BLaER1 (cell line): ENCODE data around the gene SOBP.

Source experiments
- H3K27ac ChIP-seq: shearing (Covaris generic); formaldehyde crosslinking; 2 replicates; pipeline ENCODE4 v1.8.1; 2022
- H3K27me3 ChIP-seq: shearing (Covaris generic); formaldehyde crosslinking; 2 replicates; pipeline ENCODE4 v1.8.1; 2022
- H3K36me3 ChIP-seq: shearing (Covaris generic); formaldehyde crosslinking; 2 replicates; pipeline ENCODE4 v1.8.1; 2022
- H3K4me1 ChIP-seq: shearing (Covaris generic); formaldehyde crosslinking; 2 replicates; pipeline ENCODE4 v1.8.1; 2022
- H3K4me2 ChIP-seq: shearing (Covaris generic); formaldehyde crosslinking; 2 replicates; pipeline ENCODE4 v1.8.1; 2022
- H3K4me3 ChIP-seq: shearing (Covaris generic); formaldehyde crosslinking; 2 replicates; pipeline ENCODE4 v1.8.1; 2022
- H3K9ac ChIP-seq: shearing (Covaris generic); formaldehyde crosslinking; 2 replicates; pipeline ENCODE4 v1.8.1; 2022
- H3K9me3 ChIP-seq: shearing (Covaris generic); formaldehyde crosslinking; 2 replicates; pipeline ENCODE4 v1.8.1; 2022
- H4K20me1 ChIP-seq: shearing (Covaris generic); formaldehyde crosslinking; 2 replicates; pipeline ENCODE4 v1.8.1; 2022
- Cebpa-rat ChIP-seq: shearing (Covaris generic); IDR thresholded peaks from 2 replicates; pipeline ENCODE4 v1.8.1; 2022

The SOBP gene

DNA sequence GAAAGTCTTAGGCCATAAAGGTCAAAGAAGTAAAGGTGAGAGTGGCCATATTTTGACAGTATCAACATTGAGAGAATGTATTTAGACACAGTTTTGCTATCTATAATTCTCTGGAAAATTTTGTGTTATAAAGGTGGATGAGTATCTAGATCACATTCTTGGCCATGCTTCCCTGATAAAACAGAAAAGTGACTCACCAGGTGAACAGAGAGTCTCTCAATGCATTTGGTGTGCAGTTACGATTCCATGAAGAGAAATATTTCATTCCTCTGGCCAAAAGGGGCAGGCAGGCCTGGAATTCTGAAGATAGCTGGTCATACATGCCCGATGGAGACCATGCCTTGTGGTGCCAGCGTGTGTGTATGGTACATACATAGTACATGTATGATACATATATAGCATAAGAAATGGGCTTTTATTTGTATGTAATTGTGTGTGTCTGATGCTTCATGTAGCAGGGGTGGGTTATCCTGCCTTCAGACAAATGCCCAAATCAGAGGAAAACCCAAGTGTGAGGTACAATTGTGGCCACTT is 164.0 kb downstream of the SOBP start:
- Histone ChIP-seq H4K20me1 (no peaks in the 10 kb centered on the region), H3K4me3 (no peak overlapping the region), H3K27me3 (no peaks in the 10 kb centered on the region), H3K27ac (no peak overlapping the region), H3K9me3 (peaks cover 15% of the 10 kb centered on the region), H3K9ac (no peak overlapping the region), H3K4me2 (no peak overlapping the region), H3K36me3 (no peaks in the 10 kb centered on the region), H3K4me1 (peaks cover 27% of the 10 kb centered on the region)
- no peak for TF ChIP-seq Cebpa-rat

DNA sequence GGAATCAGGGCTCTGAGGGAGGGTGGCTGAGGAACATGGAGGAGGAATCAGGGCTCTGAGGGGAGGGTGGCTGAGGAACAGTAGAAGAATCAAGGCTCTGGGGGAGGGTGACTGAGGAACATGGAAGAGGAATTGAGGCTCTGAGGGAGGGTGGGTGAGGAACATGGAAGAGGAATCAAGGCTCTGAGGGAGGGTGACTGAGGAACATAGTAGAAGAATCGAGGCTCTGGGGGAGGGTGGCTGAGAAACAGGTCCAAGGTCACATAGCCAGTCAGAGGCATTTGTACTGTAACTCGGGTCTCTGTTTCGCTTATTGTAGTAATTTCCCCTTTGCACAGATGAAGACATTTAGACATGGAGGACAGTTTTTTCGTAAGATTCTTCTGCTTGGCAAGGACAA is 164.8 kb downstream of the SOBP start:
- Histone ChIP-seq H3K4me2 (no peak overlapping the region), H3K9me3 (peaks cover 15% of the 10 kb centered on the region), H3K27me3 (no peaks in the 10 kb centered on the region), H3K27ac (no peak overlapping the region), H3K4me3 (no peak overlapping the region), H4K20me1 (no peaks in the 10 kb centered on the region), H3K4me1 (peaks cover 28% of the 10 kb centered on the region), H3K36me3 (no peaks in the 10 kb centered on the region), H3K9ac (no peak overlapping the region)
- no peak for TF ChIP-seq Cebpa-rat

- Histone ChIP-seq H3K36me3 (no peaks in the 10 kb centered on the region), H3K27ac (no peak overlapping the region), H4K20me1 (no peaks in the 10 kb centered on the region), H3K9ac (no peak overlapping the region), H3K4me2 (no peak overlapping the region), H3K9me3 (peaks cover 15% of the 10 kb centered on the region), H3K4me3 (no peak overlapping the region), H3K27me3 (no peaks in the 10 kb centered on the region), H3K4me1 (peaks cover 28% of the 10 kb centered on the region)
- TF ChIP-seq Cebpa-rat = no peak
Observed at GRCh38 chr6:107655245-107655644, 165.3 kb downstream of the SOBP start.

DNA sequence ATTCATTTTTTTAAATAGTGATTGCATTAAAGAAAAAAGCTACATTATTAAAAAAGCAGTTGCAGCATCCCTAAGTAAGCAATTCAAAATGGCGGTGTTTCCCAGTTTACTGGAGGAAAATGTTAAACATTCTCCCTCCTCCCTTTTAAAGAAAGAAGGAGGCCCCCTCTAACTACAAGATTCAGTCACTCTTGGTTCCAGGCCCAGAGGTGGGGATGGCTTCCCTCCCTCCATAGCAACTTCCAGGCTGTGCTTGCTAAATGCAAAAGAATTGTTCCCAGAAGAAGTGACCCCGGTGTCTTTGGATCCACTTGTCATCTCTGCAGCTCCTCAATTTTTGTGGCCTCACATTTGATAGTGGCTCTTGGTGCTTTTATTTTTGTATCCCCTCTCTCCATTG is 165.9 kb downstream of the SOBP start:
- Histone ChIP-seq H3K4me3 (no peak overlapping the region), H3K4me2 (no peak overlapping the region), H3K4me1 (peaks cover 28% of the 10 kb centered on the region), H3K9me3 (peaks cover 14% of the 10 kb centered on the region), H4K20me1 (no peaks in the 10 kb centered on the region), H3K9ac (no peak overlapping the region), H3K36me3 (no peaks in the 10 kb centered on the region), H3K27ac (no peak overlapping the region), H3K27me3 (no peaks in the 10 kb centered on the region)
- TF ChIP-seq Cebpa-rat = no peak

DNA sequence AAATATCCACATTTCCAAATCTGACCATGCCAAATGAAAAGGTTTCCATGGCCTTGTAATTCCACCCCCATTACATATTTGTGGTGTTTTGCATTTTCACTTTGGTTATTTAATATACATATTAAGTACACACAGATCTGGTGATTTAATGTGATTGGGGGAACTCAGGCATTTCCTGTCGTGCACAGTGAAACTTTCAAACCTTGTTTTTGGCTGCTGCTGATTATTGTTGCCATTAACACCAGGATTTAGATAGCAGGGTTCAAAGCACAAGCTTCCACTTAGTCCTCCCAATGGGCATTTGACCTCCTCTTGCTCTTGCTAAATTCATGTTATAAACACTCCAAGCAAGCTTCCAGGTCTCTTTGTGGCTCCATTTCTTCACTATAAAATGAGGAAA is 166.5 kb downstream of the SOBP start:
- TF ChIP-seq Cebpa-rat = no peak
- H4K20me1 ChIP-seq = no peaks in the 10 kb centered on the region
- H3K4me3 ChIP-seq = no peak overlapping the region
- peaks cover 9% of the 10 kb centered on the region for H3K9me3 ChIP-seq
- peaks cover 28% of the 10 kb centered on the region for H3K4me1 ChIP-seq
- H3K9ac ChIP-seq = no peak overlapping the region
- no peak overlapping the region for H3K27ac ChIP-seq
- no peaks in the 10 kb centered on the region for H3K27me3 ChIP-seq
- H3K36me3 ChIP-seq = no peaks in the 10 kb centered on the region
- no peak overlapping the region for H3K4me2 ChIP-seq

GRCh38 chr6:107656883-107657282 is 167.0 kb downstream of the SOBP start:
- H3K4me2 ChIP-seq = peak overlapping the region; percentile 83
- H3K9ac ChIP-seq = no peak overlapping the region
- peaks cover 4% of the 10 kb centered on the region for H3K9me3 ChIP-seq
- H4K20me1 ChIP-seq = no peaks in the 10 kb centered on the region
- TF ChIP-seq Cebpa-rat = no peak
- H3K36me3 ChIP-seq = no peaks in the 10 kb centered on the region
- H3K27me3 ChIP-seq = no peaks in the 10 kb centered on the region
- H3K4me3 ChIP-seq = no peak overlapping the region
- H3K27ac ChIP-seq = no peak overlapping the region
- peaks cover 28% of the 10 kb centered on the region for H3K4me1 ChIP-seq

DNA sequence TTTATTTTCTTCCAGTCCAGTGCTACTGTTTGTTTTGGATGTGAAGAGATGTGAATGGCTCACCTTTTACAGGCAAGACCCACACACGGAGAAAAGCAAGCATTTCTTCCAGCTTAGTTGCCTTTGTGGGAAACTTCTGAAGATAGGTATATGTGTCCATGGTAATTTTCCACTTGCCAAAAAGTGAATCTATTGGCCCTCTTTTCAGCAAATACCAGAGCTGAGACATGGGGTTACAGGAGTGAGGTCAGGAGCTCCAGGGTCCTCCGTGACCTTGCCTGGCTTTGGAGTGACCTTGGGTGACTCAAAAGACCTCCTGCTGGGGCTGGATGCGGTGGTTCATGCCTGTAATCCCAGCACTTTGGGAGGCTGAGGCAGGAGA is 167.4 kb downstream of the SOBP start:
- H3K9me3 ChIP-seq = no peaks in the 10 kb centered on the region
- H3K36me3 ChIP-seq = no peaks in the 10 kb centered on the region
- H3K4me1 ChIP-seq = peaks cover 28% of the 10 kb centered on the region
- no peaks in the 10 kb centered on the region for H3K27me3 ChIP-seq
- H3K9ac ChIP-seq = no peak overlapping the region
- no peaks in the 10 kb centered on the region for H4K20me1 ChIP-seq
- H3K4me3 ChIP-seq = 0 out of 2 replicates have a peak overlapping the region, but pooled peaks have one; percentile 16
- no peak for TF ChIP-seq Cebpa-rat
- peak overlapping the region; percentile 83 for H3K4me2 ChIP-seq
- no peak overlapping the region for H3K27ac ChIP-seq

DNA sequence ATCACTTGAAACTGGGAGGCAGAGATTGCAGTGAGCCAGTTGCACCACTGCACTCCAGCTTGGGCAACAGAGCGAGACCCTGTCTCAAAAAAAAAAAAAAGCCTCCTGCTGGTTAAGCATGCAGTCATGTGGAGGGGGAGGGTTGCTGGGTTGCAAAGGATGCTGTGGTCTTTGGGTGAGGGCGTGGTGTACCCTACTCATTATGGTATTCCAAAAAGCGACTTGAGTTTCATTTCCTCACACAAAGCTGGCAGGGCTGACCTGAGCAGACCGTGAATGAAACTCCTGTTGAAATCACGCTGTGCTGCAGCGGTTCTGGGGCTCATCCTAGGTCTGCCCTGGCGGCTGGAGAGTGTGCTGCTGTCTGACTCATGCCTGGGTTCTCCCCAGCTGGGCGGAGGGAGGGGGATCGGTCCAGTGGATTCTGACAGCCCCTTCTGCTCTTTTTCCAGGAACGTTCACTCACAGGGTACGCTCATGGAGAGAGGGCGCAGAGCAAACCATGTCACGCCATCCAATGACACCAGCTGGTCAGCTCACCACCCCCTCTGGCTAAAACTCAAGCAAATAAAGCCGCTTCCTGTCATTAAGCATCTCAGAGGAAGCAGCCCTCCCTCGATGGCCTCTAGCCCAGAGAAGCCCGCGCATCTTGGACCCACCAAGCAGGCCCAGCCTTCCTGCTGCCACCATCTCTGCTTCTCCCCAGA is 168.0 kb downstream of the SOBP start:
- H3K4me1 ChIP-seq = peaks cover 28% of the 10 kb centered on the region
- H3K4me2 ChIP-seq = peak overlapping the region; percentile 83
- 0 out of 2 replicates have a peak overlapping the region, but pooled peaks have one; percentile 16 for H3K4me3 ChIP-seq
- no peaks in the 10 kb centered on the region for H4K20me1 ChIP-seq
- H3K9me3 ChIP-seq = no peaks in the 10 kb centered on the region
- H3K9ac ChIP-seq = peak overlapping the region; percentile 36; the same call in 1 of the 2 replicates
- H3K27me3 ChIP-seq = no peaks in the 10 kb centered on the region
- TF ChIP-seq Cebpa-rat = no peak
- H3K27ac ChIP-seq = no peak overlapping the region
- no peaks in the 10 kb centered on the region for H3K36me3 ChIP-seq

GRCh38 chr6:107658920-107659865 is 169.3 kb downstream of the SOBP start:
- TF ChIP-seq Cebpa-rat = no peak
- Histone ChIP-seq H3K36me3 (no peaks in the 10 kb centered on the region), H3K27me3 (no peaks in the 10 kb centered on the region), H3K4me3 (no peak overlapping the region), H3K9ac (no peak overlapping the region), H4K20me1 (no peaks in the 10 kb centered on the region), H3K27ac (no peak overlapping the region), H3K9me3 (no peaks in the 10 kb centered on the region), H3K4me2 (no peak overlapping the region), H3K4me1 (peaks cover 28% of the 10 kb centered on the region)

DNA sequence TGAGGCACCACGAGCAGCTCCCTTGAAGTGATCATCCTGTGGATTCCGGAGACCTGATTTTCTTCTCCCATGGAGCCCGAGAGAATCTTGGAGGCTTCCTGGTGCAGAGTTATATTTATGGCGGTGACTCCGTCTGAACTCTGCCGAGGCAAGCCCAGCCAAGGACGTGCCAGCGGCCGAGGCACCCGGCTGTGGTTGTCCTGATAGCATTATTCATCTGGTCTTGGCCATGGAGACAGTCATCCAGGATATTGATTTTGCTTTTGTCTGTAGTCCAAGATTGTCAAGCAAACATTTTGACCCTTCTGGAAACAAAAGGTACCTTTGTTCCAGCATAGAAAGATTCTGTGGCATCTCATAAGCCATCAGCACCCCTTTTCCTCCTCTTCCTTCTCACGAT is 170.9 kb downstream of the SOBP start:
- H3K4me1 ChIP-seq = peaks cover 28% of the 10 kb centered on the region
- no peak overlapping the region for H3K9ac ChIP-seq
- no peaks in the 10 kb centered on the region for H4K20me1 ChIP-seq
- H3K27me3 ChIP-seq = no peaks in the 10 kb centered on the region
- H3K4me3 ChIP-seq = no peak overlapping the region
- no peak overlapping the region for H3K27ac ChIP-seq
- no peak for TF ChIP-seq Cebpa-rat
- H3K36me3 ChIP-seq = no peaks in the 10 kb centered on the region
- no peaks in the 10 kb centered on the region for H3K9me3 ChIP-seq
- no peak overlapping the region for H3K4me2 ChIP-seq
